Stimulated activated CD8-positive, alpha-beta memory T cell treated with anti-CD3 and anti-CD28 coated beads, Interleukin-12 subunit alpha, Interleukin-12 subunit beta, amount 100 ng/mL, for 1 hour (primary cell): ENCODE measurements around the gene EPHA2.

Experiments
- DNase-seq: peaks from one replicate; pipeline ENCODE4 v3.0.0-alpha.2; 2020; ENCODE audit warnings: low read depth

EPHA2 gene

DNA sequence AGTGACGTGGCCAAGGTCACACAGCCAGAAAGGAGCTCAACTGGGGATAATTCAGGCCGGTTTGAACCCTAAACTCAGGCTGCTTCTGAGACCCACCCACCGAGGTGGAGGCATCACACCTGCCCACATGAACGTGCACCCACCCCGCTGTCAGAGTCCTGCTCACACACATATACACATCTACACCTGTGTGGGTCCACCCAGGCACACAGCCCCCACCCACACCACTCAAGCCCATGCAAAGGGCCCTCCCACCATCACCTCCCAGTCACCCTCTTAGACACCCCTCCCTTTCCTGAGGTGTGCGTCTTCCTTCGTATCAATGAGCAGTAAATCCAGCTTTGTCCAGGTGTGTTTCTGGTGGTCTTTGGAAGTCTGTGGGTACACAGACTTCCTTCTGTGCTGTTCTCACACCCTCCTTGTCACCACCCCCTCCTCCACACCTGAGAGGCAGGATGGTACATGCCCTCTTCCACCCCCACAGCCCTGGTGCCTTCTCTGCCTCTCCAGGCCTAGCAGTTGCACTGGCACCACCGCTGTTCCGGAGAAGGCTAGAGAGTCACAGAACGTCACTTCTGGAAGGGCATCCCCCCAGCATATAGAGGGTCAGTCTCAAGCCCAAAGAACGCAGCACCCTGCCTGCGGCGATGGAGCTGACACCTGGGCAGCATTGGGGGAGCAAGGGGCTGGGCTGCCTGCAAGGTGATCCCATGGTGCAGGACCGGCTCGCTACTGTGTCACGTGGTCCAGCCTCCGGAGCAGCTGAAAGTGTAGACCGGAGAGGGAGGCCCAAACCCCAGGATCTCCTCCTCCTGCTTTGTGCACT, 63.6 kb downstream of the EPHA2 start:
- DNase-seq: no peak

DNA sequence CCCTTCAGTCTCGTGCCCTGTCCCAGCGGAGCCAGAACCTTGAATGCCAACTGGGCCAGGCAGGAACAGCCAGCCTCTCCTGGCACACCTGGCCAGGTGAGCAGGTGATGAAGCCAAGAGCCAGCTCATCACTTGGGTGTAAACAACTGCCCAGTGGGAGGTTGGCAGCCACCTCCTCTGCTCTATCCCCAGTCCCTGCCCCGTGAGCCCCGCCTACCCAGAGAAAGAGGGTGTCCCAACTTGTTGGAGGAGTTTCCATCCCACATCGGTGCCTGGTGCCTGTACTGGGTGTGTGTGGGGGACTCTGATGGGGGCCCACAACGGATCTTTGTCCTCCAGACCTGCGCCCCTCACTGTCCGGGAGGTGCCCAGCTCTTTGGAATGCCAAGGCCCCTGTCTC, 64.6 kb downstream of the EPHA2 start:
- no peak for DNase-seq

DNA sequence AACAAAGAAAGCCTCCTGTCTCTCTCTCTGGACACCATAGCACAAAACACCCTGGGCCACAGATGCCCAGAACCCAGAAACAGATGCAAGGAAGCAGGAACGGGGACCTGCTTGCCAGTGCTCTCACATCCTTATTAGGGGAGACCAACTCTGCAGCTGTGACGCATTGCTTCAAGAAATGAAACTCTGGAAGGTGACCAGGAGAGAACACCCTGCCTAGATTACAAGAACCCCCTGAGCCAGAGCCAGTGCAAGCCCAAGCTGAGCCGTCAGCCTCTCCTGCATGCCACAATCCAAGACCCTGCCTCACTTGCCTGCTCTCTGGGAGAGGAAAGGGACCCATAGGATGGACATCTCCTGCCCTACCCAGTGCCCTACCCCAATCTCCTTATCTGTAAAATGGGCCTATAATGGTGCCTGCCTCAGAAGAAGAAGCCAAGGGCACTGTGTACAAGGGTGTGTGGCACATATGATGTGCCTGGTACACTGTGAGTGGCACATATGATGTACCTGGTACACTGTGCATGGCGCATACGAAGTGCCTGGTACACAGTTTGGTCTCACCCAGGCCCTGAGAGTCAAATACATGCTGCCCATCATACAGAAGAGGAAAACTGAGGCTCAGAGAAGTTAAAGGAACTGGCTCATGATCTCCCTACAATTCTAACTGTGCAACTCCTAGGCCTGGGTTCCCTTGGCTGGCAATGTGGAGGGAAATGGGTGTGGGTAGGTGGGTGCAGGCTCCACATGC, 65.6 kb downstream of the EPHA2 start:
- no peak for DNase-seq

DNA sequence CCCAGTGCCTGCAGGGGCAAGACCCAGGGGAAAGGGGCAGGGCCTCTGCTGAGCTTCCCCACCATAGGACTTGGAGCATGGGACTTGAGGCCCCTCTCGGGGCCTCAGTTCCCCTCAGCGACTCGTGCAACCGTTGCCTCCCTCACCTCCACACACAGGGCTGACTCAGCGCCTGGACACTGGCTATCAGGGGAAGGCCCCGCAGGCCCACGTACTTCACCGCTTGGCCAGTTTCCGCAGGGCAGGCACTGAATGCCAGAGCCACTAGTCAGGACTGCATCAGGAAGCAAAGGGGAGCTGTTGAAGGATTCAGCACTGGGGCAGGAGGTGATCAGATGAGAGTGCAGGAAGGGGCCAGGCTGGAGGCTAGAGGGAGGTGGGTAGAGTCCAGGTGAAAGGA, 66.9 kb downstream of the EPHA2 start:
- no peak for DNase-seq

DNA sequence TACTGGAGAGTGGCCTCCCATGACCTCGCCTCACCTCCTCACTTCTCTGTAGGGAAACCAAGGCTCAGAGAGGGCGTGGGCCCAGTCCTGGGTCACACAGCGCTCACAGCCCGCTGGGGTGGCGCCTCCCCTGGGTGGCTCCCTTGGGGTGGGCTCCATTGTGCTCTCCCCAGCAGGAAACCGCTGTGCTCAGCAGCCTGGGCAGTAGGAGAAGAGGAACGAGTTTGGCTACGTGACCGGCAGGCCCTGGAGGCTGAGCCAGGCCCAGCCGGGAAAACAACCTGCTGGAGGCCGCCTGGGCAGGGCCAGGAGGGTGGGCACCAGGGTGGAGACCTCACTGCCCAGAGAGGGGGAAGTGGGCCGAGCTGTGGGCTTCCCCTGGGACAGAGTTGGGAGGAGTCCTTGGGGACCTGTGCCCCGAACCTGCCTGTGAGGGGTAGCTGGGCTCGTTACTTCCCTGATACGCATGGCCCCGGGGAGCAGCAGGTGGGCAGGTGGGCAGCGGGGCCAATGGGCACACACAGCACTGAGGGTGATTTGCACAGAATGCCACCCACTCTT, 67.4 kb downstream of the EPHA2 start:
- no peak for DNase-seq

DNA sequence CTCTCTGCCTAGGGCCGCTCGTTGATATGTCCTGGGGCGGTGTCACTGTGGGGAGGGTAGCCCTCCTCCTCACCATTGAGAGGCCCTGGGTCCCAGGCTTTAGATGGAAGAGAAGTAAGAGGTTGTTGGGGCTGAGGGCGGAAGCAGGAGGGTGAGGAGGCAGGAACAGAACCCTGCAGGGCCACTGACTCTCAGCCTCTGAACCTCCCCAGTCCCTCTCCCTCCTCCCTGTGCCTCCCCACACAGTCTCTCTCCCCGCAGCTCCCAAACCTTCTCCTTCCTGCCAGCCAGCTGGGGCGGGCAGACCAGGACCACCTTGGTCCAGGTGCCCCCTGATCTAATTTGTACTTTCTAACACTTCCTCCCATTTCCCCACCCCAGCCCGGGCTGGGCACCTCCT, 68.1 kb downstream of the EPHA2 start:
- no peak for DNase-seq

DNA sequence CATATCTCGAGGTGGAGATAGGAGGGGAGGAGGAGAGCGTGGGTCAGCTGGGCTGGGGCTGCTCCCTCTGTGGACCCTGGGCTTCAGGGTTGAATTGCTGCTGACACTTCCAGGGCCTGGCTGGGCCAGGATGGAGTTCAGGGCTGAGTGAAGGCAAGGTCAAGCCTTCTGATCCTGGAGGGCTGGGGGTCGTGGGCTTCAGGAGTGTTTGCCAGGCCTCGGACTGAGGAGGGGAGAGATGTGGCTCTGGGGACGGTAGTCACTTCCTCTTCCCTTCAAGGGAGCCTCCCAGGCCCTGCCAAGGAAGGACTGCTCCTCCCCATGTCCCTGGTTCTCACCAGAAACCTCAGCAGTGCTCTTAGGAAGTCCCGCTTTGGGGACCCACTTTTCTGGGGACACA, 70.3 kb downstream of the EPHA2 start:
- no peak for DNase-seq

DNA sequence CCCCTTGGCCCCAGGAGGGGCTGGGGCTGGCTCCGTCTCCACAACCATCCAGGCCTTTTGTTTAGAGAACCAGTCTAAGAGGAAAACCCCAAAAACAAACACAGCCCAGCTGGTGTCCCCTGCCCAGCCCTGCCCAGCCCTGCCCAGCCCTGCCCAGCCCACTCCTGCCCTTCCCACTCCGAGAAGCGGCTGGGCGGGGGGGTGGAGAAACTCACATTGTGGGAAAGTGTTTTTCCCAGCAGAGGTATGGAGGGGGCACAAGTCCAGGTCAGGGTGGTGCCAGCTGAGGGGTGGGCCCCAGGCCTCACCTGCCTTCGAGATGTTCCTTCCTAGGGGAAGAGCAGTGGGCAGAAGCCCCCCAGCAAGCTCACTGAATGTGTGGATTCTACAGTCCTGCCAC, 72.4 kb downstream of the EPHA2 start:
- DNase-seq: no peak

DNA sequence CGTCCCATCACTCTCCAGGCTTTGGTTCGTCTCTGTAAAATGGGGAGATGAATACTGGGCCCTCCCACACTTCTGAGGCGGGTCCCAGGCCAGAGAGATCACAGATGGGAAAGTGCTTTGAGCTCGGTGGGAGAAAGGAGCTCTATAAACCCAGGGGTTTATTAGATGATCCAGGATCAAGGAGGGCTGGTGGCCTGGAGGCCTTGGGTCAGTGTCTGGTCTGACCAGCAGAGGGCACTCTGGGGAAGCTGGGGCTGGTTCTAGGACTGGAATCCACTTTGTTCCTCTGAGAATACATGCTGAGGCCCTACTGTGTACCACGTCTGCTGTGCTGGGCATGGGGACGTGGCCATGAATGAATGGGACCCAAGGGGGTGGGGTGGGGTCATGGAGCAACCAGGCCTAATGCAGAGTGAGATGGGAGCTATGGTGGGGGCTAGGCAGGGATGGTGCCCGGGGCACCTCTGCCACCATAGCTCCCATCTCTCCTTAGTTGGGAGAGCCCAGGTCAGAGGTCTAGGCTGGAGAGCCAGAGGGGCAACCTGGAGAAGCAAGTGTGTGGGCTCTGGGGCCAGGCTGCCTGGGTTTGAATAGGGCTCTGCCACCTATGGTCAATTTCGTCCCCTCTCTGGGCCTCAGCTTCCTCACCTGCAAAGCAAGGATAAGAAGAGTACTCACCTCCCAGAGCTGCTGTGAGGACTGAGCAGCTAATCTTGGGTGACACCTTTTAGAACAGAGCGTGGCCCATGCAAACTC, 73.4 kb downstream of the EPHA2 start:
- peak; percentile 30 for DNase-seq

DNA sequence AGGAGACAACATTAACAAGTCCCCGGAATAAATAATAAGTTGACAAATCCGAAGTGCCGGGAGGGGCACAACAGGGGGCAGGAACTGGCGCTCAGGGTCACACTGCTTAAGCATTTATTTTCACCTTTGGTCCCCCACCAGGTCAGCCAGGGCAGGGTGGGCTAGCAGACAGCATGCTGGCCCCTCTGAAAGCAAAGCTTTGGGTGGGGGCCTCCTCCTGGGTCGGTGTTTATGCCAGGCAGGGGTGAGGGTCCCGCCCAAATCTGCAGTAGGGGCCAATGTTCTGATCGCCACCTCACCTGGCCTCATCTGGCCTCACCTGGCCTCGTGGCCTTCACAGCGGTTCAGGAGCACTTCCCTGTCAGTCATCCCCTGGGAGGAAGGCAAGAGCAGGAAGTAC, 74.2 kb downstream of the EPHA2 start:
- DNase-seq: no peak

DNA sequence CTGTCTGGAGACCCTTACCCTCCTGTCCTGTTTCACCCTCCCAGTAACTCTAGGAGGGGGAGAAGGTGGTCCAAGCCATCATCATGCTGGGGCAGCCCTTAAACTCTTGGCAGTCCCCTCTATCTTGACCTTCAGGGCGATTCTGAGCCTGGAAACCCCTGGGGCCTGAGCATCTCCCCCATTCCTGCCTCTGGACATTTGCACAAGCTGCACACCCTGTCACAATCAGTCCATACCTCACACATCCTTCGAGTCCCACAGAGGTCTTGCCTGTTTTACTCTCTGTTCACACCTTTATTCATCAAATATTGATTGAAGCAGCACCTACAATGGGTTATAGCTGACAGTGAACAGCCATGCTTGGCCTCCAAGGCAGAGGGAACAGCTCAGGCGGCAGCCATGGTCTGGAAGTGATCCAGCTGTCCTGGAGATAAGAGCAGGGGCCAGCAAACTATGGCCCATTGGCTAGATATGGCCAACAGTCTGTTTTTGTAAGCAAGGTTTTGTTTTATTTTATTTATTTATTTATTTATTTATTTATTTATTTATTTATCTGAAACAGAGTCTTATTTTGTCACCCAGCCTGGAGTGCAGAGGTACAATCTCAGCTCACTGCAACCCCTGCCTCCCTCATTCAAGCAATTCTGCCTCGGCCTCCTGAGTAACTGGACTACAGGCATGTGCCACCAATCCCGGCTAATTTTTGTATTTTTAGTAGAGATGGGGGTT, 75.3 kb downstream of the EPHA2 start:
- DNase-seq: no peak

DNA sequence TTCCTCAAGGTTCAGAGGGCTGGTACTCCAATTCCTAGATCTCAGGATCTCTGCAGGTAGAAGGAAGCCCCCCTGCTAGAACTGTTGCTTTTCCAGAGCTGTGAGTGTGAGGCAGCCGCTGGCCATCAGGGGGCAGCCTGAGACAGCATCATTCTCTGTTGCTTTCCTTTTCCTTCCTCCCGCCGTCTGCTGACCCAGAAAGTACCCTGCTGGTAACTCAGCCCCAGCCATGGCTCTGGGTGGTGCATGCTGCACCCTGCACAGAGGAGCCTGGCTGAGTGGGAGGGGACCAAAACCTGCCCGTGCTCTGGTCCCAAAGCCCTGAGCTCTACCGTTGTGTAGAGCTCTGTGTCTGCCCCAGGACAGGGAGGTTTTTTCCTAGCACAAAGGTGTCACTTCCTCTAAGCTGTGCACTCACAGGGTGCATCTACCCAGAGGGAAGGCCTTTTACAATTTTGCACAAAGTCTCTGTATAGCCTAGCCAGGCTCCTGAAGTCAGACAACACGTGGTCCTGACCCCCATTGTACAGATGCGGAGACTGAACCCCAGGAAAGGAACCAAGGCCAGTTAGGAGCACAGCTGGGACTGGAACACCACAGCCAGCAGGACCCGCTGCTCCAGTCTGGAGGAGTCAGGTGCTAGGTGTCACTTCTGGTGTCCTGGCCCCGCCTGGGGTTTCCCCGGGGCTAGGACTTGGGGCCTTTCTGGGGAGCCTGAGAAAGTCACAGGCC, 76.8 kb downstream of the EPHA2 start:
- peak; percentile 55 for DNase-seq

DNA sequence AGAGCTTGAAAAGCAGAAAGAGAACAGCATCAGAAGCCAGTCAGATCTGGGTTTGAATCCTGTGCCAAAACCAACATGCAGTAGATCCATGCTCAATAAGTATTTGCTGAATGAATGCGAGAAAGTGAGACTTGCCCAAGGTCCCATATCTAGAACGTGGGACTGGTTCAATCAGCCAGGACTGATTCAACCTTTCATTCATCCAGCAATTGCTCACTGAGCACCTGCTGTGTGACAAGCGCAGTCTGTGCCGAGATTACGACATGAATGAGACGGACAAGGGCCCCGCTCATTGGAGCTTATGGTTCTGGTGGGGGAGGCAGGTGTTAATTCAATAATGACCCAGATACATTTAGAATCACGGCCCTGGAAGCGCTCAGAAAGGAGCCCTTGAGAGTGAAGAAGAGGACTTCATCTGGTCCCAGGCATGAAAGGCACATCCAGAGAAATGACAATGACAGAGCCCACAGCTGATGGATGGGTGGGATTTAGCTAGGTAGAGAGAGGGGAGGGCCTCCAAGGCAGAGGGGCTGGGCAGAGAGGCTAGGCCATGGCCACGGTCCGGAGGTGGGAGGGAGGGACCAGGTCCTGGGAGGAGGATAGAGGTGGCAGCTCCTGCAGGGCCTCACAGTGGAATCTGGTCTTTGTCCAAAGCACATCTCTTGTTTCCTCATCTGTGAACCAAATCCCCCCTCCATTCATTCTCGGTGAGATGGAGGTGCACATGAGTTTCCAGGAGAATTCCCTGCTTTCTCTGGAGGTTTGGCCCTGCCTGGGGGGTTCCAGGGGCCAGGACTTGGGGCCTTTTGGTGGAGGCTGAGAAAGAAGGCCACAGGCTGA, 78.2 kb downstream of the EPHA2 start:
- no peak for DNase-seq

DNA sequence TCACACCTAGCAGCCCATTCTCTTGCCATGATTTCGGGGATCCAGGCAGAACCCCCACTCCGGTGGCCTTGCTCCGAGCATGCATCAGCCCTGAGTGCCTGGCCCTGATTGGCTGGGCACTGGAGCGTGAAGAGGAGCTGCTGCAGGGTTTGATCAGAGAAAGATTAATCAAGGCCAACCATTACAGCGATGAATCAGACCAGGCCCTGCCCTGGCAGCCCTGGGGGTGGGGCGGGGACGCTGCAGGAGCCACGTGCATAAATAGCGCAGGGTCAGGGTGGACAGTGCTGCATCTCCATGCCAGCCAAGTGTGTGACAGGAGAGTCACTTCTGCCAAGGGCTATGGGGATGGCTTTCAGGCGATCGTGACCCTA, 79.0 kb downstream of the EPHA2 start:
- no peak for DNase-seq

DNA sequence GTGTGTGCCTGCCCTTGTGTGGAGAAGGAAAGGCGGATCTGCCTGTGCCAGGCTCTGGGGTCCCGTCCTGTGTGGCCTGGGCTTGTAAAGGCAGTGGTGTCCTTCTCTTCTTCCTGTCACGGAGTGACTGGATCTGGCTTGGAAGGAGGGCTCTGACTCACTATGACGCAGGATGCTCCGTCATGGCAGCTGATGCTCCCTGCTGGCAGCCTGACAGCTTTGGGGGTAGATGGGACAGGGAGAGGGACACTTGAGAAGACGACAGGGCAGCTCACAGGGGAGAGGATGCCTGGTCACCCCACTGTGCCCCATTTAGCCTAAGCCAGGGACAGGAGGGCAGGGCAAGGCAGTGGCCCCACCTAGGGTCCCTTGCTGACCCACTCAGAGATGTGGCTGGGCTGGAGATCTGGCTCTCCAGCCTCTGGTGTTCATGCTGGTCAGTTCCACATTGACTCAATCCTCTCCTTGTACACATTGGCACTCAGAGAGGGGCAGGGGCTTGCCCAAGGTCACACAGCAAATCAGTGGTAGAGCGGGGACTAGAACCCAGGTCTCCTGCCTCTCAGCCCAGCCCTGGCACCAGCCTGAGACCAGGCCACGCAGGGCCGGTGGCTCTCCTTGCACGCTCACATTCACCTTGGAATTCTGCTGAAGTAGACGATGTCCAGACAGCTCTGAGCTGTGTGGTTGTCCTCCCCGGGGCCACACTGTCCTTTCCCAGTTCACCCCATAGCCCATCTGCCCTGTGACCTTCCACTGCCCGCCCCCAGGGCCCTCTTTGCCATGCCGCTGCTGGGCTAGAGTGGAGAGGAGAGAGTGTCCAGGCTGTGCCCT, 79.6 kb downstream of the EPHA2 start:
- no peak for DNase-seq

DNA sequence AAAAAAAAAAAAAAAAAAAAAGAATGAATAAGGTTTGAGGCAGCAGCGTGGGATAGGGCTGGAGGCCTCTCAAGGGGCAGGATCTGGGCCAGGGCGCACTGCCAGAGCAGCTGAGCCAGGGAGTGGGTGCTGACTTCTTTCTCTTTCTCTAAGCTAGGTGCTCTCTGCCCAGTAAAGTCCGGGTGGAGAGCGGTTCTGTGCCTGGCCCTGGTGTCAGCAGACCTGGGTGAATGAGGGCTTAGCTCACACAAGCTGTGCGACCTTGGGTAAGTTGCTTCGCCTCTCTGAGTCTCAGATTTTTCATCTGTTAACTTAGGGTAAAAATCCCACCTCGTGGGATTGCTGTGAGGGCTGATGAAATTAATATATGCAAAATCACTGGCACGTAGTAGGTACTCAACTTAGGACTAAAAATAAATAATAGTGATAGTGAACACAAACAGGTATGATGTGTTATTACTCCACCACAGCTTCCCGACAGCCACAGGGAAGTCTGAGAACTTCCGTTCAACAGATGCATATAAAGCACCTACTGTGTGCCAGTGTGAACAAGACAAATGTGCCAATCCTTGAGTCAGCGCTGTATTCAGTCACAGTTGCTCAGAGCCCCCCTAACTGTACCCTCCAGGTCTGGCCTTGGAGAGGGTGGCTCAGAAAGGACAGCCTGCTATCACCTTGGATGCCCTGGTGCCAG, 80.4 kb downstream of the EPHA2 start:
- no peak for DNase-seq
